ENCODE measurements around the gene OGA.
A peak's percentile ranks its signal among the peaks of the same experiment; 100 is the strongest.

The OGA gene

GRCh38 chr10:101759309-101760247, 58.7 kb downstream of the OGA start:
- H3K4me3 ChIP-seq (replicated peaks in 1 of 2; ENCODE audit: low read depth in 2 of 2, low read length in 2 of 2) = no peak overlapping the region
- TF ChIP-seq CTCF (IDR thresholded peaks at IDR 0.05; ENCODE audit: low read depth, low read length) = no peak
- DNase-seq (ENCODE audit: low read depth in 2 of 2) = no peak

- TF ChIP-seq CTCF (IDR thresholded peaks at IDR 0.05; ENCODE audit: low read depth, low read length) = no peak
- DNase-seq (ENCODE audit: low read depth in 2 of 2) = no peak
- H3K4me3 ChIP-seq (replicated peaks in 1 of 2; ENCODE audit: low read depth in 2 of 2, low read length in 2 of 2) = no peak overlapping the region
Observed at GRCh38 chr10:101758858-101759257, 59.4 kb downstream of the OGA start.

- TF ChIP-seq CTCF (IDR thresholded peaks at IDR 0.05; ENCODE audit: low read depth, low read length) = no peak
- DNase-seq (ENCODE audit: low read depth in 2 of 2) = no peak
- H3K4me3 ChIP-seq (replicated peaks in 1 of 2; ENCODE audit: low read depth in 2 of 2, low read length in 2 of 2) = no peak overlapping the region
Observed at GRCh38 chr10:101752241-101752640, 66.0 kb downstream of the OGA start.

- H3K4me3 ChIP-seq (replicated peaks in 1 of 2; ENCODE audit: low read depth in 2 of 2, low read length in 2 of 2) = no peak overlapping the region
- TF ChIP-seq CTCF (IDR thresholded peaks at IDR 0.05; ENCODE audit: low read depth, low read length) = no peak
- DNase-seq (ENCODE audit: low read depth in 2 of 2) = peak in 1 of 2 donors; percentile 6
Observed at GRCh38 chr10:101749047-101750016, 68.9 kb downstream of the OGA start.

GRCh38 chr10:101748496-101748895, 69.7 kb downstream of the OGA start:
- DNase-seq (ENCODE audit: low read depth in 2 of 2) = no peak
- TF ChIP-seq CTCF (IDR thresholded peaks at IDR 0.05; ENCODE audit: low read depth, low read length) = no peak
- H3K4me3 ChIP-seq (replicated peaks in 1 of 2; ENCODE audit: low read depth in 2 of 2, low read length in 2 of 2) = no peak overlapping the region

GRCh38 chr10:101745074-101745696, 73.1 kb downstream of the OGA start:
- no peak overlapping the region for H3K4me3 ChIP-seq (replicated peaks in 1 of 2; ENCODE audit: low read depth in 2 of 2, low read length in 2 of 2)
- DNase-seq (ENCODE audit: low read depth in 2 of 2) = no peak
- no peak for TF ChIP-seq CTCF (IDR thresholded peaks at IDR 0.05; ENCODE audit: low read depth, low read length)

Data from cardiac fibroblast (primary cell).